ENCODE data around the gene RAPGEF1.
"Not testable (repeated sequence)": the region's sequence is repeated elsewhere in the genome, so short reads cannot be mapped to it uniquely, and the experiment has no call there.

Gene RAPGEF1

DNA sequence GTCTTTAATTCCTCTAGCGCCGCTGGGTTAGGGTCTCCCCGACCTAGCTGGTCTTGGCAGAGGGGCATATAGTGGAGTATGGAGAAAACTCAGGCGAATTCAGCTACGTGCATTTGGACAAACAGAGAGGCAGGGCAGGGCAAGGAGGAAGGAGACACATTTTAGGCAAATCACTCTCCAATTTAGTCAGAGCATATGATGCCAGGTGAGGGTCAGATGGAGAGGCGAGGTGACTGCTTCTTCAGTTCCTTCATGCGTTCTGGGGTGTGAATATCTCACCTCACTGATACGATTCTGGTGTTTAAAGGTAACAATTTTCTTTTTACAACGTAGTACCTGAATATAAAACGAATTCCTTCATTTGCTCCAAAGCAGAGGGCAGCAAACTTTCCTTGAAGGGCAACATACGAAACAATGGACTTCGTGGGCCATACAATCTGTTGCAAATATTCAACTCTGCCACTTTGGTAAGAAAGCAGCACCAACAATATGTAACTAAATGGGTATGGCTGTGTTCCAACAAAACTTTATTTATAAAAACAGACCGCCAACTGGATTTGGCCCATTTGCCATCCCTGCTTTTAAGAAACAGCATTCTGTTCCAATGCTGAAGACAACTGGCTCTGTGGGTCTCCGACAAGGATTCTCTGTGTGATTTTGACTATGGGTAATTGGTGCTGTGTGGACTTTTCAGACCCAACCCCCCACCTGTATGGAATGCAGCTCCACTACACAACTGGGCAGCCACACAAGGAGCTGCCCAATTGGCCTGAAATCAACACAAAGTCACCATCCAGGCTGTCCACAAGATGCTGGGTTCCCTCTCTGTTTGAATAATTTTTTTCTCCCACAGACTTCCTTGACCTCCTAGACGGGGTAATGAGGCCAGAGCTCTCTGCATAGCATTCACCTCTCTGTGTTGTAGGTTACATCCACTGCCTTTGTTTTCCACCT is 53.8 kb downstream of the RAPGEF1 start:
- DNase-seq, result no peak

DNA sequence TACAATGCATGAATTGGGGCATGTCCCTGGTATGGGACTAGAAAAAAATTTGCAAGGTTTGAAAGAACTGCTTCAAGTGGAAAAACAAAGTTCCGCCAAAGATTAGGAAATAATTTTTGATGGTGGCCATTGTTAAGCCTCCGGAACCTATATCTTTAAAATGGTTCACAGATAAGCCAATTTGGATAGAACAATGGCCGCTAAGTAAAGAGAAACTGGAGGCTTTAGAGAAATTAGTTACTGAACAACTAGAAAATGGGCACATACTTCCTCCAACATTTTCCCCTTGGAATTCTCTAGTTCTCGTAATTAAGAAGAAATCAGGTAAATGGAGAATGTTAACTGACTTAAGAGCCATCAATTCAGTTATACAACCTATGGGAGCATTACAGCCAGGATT is 56.8 kb downstream of the RAPGEF1 start:
- not testable (repeated sequence) for DNase-seq

DNA sequence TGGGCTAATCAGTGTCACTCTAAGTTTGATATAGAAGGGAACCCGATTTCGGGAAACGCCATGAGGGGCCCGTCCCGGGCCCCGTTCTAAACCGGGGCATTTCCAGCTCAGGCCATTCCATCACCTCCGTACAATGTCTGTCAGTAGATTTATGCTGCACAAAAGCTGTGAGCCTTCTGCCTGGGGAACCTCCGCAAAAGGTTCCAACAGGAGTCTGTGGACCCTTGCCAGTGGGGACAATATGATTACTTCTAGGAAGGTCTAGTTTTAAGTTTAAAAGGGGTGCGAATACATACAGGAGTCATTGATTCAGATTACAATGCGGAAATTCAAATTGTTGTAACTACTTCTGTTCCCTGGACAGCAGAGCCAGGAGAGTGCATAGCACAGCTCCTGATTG is 57.6 kb downstream of the RAPGEF1 start:
- DNase-seq, result no peak

DNA sequence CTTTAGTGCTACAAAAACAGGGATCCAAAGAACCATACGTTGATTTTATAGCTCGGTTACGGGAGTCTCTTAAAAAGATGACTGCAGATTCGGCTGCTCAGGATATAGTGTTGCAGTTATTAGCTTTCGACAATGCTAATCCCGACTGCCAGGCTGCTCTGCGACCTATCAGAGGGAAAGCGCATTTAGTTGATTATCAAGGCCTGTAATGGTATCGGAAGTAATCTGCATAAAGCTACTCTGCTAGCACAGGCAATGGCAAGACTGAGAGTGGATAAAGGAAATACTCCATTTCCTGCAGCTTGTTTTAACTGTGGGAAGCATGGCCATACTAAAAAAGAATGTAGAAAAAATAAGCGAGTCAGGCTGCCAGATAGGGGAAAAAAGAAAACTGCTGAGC is 58.0 kb downstream of the RAPGEF1 start:
- DNase-seq, result not testable (repeated sequence)

DNA sequence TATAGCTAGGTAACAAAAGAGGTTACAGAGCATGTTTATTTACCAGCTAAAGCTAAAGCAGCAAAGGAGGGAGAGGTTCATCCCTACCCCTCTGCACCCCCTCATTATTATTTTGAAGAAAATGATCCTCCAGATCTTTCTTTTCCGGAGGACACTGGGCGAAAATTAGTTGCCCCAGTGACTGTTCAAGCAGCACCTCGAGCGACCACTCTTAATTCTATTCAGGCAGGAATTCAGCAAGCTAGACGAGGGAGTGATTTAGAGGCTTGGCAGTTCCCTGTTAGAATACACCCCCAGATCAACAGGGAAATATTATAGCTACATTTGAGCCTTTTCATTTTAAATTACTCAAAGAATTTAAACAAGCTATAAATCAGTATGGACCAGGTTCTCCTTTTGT is 58.8 kb downstream of the RAPGEF1 start:
- DNase-seq, result not testable (repeated sequence)

DNA sequence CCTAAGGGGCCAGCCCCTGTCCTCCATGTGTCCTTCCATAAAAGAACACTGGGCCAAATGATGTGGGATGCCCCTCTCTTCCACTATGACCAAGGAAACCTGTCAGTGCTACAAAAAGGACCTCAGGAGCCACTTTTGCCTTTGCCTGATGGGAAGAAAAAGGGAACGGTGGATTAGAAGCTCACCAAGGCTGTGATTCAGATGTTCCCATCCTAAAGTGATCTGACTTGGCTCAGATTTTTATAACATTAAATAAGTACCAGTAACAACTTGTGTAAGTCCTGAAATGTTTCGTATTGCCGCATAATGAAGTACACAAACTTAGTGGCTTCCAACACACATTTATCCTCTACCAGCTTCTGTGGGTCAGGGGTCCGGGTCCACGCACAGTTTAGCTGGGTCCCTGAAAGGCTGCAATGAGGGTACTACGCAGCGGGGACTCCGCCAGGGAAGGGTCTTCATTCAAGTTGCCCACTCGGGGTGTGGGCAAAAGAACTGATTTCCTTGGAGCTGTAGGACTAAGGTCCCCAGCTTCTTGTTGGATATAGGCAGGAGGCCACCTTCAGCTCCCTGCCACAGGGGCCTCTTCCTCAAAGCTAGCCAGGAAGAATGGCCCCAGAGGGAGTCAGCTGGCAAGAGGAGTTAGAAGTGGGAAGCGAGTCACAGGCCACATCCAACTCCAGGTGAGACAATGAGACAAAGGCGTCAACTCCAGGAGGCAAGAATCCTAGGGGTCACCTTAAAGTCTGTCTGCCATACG is 60.4 kb downstream of the RAPGEF1 start:
- no peak for DNase-seq

DNA sequence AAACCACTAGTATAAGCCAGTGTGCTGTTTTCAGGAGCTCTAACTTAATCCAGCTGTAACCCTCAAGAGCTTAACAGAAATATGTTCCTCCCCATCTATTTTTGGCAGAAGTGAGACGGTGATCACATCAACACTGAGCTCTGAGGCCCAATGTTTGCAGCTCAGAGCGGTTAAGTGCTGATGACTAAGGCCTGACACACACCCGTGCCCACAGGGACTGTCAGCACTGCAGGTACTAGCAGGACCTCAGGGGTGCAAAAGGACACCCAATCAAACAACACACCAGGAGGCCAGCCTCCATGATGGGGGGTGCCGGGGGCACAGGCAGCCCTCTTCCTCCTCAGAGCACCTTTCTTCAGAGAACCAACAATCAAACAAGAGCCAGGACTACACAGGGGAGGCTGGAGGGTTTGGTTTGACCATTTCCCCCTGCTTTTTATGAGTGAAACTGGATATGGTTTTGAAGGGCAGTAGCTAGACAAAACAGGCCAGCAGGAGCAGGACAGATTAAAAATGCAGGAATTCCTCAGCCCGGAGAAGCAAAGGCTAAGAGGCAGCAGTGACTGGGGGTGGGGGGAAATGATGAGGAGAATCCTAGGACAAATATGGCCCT is 61.3 kb downstream of the RAPGEF1 start:
- peak; percentile 87 for DNase-seq

DNA sequence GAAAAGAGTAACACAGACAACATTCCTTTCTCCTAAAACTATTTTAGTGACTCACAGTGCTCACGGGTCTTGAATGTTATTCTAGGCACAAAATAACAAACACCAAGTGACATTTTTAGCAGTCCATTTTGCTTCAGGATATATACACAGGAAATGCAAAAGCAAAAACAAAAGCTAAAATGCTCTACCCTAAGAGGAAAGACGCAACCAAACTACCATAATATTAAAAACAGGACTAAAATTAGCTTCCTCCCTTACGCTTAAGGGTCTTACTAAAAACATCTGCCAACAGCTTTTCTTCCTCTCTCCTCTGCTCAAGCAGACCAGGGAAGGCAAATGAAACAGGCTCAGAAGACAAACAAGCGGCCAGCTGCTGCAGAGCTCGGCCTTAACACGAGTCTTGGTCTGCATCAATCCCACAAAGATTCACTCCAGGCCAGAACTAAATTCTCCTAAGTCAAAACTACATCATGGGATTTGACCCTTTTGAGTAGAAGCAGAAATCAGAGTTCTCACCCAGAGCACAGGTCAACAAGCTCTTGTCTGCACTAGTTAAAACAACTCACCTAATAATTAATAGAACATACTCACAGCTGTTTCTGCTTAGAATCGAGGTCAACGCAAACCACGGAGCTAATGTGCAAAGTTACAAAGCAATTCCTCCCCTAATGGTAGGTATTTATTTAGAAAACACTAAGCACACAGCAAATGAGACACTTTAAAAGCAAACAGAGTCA is 62.3 kb downstream of the RAPGEF1 start:
- DNase-seq, result no peak

DNA sequence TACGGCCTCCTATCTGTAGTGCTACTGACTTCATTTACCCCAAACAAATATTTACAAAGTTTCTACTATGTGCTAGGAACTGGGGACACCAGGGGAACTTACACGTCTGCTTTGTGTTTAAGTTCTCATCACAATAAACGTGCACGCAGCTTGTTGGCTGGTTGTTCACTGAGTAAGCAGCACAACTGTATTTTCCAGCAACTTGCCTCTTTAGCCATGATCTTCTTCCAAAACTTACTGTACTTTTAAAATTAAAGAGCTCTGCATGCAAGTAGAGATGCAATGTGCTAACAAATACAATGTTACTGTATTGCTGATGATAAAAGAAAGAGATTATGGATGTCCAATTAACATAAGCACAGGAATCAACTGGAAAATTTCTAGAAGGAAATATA is 62.8 kb downstream of the RAPGEF1 start:
- no peak for DNase-seq

DNA sequence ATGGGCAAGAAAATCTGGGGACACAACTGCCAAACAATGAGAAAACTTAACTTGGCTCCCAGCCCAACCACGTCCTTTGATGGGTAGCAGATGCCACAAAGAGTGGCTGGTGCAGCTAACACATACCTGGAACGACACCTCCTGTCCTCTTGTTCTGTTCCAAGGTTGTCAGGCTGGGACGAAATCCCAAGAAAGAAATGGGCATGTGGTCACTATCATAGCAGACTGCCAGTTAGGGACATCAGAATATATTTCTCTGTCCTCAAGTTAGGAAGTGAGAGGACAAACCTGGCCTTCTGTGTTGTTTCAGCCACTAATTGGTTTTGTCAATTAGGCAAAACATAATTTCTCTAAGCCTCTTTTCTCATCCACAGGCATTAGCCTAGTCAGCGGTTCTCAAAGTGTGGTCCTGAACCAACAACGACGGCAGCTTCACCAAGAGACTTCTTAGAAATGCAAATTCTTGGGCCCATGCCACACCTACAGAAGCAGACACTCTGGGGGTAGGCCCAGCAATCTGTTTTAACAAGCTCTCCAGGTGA is 63.4 kb downstream of the RAPGEF1 start:
- peak; percentile 54 for DNase-seq

DNA sequence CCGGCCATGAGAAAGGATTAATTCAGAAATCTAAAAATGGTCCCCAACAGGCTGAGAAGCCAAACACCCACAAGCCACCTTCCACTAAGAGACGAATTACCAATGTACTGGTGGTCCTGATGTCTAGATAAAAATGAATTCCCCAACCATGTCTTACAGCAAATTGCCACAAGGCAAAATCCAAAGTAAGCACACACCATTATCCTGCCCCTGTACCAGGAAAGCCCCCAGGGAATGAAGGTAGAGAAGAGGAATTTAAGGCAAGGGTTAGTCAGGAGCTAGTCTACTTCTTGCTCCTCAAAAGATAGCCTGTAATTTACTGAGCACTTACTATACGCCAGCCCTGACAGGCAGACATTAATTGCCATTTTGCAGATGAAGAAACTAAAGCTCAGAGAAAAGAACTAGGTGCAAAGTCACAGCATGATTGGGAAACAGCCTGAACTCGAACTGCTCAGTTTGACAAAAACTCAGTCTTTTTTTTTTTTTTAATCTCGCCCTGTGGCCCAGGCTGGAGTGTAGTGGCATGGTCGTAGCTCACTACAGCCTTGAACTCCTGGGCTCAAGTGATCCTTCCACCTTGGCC is 64.3 kb downstream of the RAPGEF1 start:
- no peak for DNase-seq

DNA sequence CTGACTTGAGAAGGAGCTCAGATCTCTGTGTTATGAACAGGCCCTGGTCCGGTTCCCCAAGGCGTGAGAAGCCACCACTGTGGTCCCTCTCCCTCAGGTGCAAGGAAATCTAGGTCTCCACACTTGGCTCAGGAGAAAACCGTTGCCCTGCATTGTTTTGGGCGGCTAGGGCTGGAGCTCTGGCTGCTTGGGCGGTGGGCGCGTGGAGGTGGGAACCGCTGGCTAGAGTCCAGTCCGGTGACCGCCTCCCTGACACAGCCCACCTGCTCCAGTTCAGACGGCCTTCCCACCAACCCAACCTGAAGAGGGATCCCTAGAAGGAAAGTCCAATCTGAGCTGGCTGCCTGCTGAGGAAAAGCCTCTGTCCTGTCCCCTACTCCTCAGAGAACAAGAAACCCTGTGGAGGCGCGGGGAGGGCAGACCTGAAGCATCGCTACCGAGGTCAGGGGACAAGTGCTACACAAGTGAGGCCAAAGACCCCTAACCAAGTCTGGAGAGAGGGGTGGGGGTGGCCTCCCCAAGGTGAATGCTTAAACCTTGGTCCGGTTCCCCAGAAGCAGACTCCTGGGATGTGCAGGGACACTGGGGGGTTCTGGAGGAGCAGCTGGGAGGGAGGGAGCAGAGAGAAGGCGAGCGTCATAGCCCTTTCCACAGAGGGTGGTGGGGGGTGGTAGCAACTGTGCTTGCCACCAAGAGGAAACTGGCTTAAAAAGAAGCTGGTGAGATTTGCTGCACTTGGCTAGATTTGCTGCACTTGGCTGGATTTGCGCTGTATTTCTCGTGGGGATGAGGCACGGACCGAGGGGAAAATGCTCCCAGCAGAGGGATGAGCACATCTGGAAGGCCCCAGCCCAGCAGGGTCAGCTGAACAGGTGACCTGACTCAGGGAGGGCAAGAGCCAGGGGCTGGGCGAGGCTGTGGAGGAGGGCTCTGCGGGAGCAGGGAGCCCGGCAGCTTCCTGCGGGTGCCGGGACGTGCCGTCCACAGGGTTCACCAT is 65.2 kb downstream of the RAPGEF1 start:
- DNase-seq, result no peak

DNA sequence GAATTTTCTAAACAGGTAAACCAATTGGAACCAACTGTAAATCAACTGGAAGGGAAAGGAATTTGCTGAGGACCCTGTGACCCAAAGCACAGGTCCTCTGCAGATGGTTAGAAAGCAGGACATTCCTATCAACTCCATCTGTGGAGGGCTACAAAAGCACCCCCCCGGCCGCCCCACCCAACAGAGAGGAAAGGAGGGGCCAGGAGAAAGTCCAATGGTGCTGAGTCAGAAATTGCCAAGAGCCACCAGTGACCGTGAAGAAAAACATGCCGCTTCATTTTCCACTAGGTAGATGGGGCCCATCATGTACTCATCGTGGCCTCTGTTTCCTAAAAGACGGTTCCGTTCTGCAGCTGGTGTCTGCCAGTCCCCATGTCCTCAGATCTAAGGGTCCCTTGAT is 66.3 kb downstream of the RAPGEF1 start:
- no peak for DNase-seq

DNA sequence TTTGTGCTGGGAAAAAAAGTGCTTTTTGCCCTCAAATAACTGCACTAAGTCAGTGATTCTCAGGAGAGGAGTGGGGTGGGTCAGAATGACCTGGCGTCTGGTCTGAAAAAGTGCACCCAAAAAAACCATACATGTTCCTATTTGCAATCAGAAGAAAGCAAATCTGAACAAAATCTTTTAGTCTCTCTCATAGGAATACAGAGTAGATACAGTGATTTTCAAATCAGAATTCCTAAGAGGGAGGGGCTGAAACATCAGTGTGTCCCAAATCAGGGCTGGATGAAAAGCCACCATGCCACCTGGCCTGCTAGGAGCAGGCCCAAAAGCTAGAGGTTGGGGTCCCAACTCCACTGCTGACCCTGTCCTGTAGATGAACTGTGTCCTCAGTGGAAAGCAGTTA is 66.8 kb downstream of the RAPGEF1 start:
- no peak for DNase-seq

DNA sequence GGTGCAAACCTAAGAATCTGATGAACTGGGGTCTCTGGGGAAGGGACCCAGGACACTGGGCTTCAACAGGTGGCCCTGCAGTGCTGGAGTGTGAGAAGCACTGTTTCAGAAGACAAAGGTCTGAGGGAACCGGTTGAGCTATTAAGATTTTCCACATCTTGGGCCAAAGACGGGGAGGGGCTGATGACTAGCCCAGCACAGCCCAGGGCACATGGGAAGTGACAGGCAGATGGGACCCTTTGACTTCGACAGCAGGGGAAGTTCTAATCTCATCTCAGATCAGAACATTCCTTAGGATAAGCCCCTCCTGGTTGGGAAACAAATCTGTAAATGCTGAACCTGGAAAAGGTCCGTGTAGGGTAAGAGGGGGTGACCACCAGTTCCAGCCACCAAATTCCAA is 67.4 kb downstream of the RAPGEF1 start:
- no peak for DNase-seq

DNA sequence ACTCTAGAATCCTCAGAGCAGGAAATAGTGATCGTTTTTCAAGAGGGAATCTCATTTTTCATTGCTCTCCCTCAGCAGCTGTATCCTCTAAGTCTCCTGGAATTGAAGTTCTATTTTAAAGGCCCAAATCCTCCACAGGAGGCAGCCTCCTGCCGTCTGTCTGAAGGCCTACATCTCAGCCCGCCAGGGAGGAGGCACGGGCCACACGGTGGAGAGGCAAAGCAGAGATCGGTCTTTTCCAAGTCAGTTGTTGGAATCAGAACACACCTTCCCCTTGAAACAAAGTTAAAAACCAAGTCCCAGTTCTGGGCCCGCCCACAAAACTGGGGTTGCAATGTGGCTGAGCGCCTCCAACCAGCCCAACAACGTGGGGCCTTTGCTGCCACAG is 68.7 kb downstream of the RAPGEF1 start:
- DNase-seq, result no peak

DNA sequence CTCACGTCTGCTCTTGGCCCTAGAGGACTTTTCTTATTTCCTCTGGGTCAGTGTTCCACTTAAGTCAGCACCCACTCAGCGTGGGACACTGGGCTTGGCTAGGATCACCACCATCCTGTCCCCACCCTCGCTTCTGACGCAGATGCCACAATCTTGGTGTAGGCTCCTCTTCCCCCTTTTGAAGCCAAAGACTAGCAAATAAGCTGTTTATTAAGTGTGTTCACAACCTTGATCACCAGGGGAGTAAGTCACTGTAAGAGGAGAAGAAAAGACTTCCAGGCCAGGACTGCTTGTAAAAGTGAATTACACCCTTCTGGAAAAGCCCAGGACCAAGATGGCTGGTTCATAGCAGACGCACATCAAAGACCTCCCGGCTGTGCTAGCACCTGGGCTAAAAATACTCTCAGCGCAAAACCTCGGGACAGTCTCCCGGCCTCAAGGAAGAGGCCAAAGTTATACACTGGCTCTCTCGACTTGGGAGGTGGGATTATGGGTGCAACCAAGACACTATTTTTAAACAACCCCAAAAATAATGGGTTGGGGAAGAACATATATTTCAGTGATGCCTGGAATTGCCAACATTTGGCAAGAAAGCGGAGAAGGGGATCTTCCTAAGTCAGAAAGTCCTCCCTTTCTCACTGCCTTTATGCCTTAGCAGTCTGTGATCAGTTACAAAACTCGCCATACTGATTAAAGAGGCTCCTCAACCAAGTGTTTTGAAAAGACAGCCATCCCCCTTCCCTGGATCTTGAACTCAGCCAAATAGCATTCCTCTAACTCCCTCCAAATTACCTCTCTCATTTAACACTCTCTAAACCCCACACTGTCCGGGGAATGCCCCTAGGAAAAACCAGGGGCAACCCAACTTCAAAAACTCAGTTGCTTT is 69.4 kb downstream of the RAPGEF1 start:
- DNase-seq, result peak; percentile 72

DNA sequence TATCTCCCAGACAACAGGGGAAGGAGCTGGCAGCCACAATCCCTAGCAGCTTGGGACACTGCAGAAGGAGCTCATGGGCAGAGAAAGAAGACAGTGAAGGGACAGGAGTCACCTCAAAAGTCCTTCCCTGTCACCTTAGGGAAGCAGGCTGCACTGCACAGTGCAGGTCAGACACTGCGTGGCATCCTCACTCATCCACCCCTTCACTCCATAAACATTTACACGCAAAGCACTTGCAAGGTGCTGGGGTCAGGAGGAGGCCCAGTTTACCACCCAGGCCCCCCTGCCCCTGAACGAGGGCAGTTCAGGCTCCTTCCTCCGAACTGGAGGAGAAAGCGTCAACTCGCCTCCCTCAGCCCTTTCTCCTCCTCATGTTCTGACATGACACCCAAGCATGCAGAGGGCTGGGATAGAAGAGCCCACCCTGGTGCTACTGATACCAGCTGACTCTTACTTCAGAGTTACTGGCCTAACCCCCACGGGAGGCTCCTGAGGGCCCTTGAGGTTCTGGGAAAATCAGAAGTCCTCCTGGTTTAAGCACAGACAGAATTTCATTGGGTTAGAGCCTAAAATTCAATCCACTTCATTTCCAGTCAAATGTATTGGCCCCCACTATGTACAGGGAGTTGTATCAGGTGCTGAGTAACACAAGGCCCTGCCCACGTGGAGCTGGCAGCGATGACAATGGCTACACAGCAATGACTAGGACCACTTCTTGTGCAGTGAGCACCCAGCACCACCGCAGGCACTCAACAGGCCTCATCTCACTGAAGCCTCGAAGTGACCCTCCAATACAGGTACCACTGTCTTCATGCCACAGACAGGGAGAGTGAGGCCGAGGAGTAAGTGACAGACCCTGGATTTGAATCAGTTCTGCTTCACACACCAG is 70.4 kb downstream of the RAPGEF1 start:
- no peak for DNase-seq

Data from CD4-positive, alpha-beta T cell treated with Interleukin-15 for 1 hour (primary cell).